Kidney (tissue), 14 donors: ENCODE measurements around the gene RER1. TPM values are rescaled to one million over a fixed set of nuclear protein-coding genes. Genes with fewer than 3 reads are reported as not detected.

Source experiments
- DNase-seq, 5 donors: peaks; one replicate each; pipeline ENCODE4 v3.0.0-alpha.2; 2013 to 2020
- FAIRE-seq: peaks from 2 replicates; lab custom pipeline; 2012; peaks lifted over from hg19 to GRCh38; lab: Jason Lieb, UNC
- H3K27ac ChIP-seq, 2 donors: one replicate each; pipeline ENCODE4 v1.7.0; 2013; ENCODE audit warnings: low read depth in 2 of 2, low read length in 2 of 2, inconsistent platforms in 1 of 2
- H3K27me3 ChIP-seq: one replicate; pipeline ENCODE4 v1.7.1; 2013; ENCODE audit warnings: low read length, inconsistent platforms; ENCODE audit not compliant: control insufficient read depth, insufficient read depth
- H3K36me3 ChIP-seq, 3 donors: one replicate each; pipeline versions ENCODE4 v1.7.0 to v1.7.1; 2013; ENCODE audit warnings: low read length in 3 of 3, control low read depth in 1 of 3, inconsistent platforms in 1 of 3; ENCODE audit not compliant: insufficient read depth in 3 of 3, control insufficient read depth in 2 of 3
- H3K4me1 ChIP-seq, 3 donors: one replicate each; pipeline versions ENCODE4 v1.7.0 to v1.7.1; 2013; ENCODE audit warnings: low read length in 3 of 3, inconsistent platforms in 1 of 3, low read depth in 1 of 3; ENCODE audit not compliant: control insufficient read depth in 2 of 3, insufficient read depth in 2 of 3
- H3K4me3 ChIP-seq, 3 donors: one replicate each; pipeline versions ENCODE4 v1.7.0 to v1.8.1; 2013; ENCODE audit warnings: low read length in 3 of 3, control low read depth in 1 of 3, inconsistent platforms in 1 of 3
- H3K9ac ChIP-seq, 3 donors: one replicate each; pipeline versions ENCODE4 v1.7.0 to v1.7.1; 2013; ENCODE audit warnings: low read length in 3 of 3, control low read depth in 1 of 3, inconsistent platforms in 1 of 3
- H3K9me3 ChIP-seq, 3 donors: one replicate each; pipeline versions ENCODE4 v1.7.0 to v1.7.1; 2013; ENCODE audit warnings: low read length in 3 of 3, control low read depth in 1 of 3, inconsistent platforms in 1 of 3; ENCODE audit not compliant: control insufficient read depth in 2 of 3, insufficient read depth in 1 of 3
- intact Hi-C: fragments of 100-400 bp; cut with DNase I; formaldehyde crosslinking; loops from one replicate; pipeline ENCODE4 v1.11.1; 2022
- polyA plus RNA-seq: library from polyadenylated mRNA; stranded (reverse); fragments of 350-450 nt; fragmentation: Illumina TruSeq; extraction: RNeasy Lipid Tissue Mini Kit (QIAGEN cat#74804); gene quantifications from one replicate; pipeline ENCODE4 v1.2.3, GENCODE V29; 2014; ENCODE audit warnings: low read depth, low replicate concordance; ENCODE audit not compliant: insufficient read depth
- total RNA-seq: library from RNA; stranded (reverse); fragmentation: NEBNext Ultra II Directional; extraction: Animal tissue kit (Norgen Biotek cat#: 25700); gene quantifications from one replicate; pipeline ENCODE4 v1.2.1, GENCODE V29; 2021
- TF ChIP-seq, protein P1 (sequence below): IDR thresholded peaks from 3 replicates; pipeline ENCODE4 v1.5.1; 2012; ENCODE audit warnings: mild to moderate bottlenecking, moderate library complexity, borderline replicate concordance; ENCODE audit not compliant: insufficient read depth; ENCODE audit errors: extremely low read depth
- donor health status: control.
- donor health status: control.
- donor health status: control.
- donor health status: control.
- donor health status: control.
- donor health status: DM: yes; HTN: yes; CAD: no.
- donor health status: Normal renal cell carcinoma (clear cell type).

Gene RER1
- total and polyA plus RNA-seq, 2 donors from 2014 or later: 158 to 162 TPM

DNA sequence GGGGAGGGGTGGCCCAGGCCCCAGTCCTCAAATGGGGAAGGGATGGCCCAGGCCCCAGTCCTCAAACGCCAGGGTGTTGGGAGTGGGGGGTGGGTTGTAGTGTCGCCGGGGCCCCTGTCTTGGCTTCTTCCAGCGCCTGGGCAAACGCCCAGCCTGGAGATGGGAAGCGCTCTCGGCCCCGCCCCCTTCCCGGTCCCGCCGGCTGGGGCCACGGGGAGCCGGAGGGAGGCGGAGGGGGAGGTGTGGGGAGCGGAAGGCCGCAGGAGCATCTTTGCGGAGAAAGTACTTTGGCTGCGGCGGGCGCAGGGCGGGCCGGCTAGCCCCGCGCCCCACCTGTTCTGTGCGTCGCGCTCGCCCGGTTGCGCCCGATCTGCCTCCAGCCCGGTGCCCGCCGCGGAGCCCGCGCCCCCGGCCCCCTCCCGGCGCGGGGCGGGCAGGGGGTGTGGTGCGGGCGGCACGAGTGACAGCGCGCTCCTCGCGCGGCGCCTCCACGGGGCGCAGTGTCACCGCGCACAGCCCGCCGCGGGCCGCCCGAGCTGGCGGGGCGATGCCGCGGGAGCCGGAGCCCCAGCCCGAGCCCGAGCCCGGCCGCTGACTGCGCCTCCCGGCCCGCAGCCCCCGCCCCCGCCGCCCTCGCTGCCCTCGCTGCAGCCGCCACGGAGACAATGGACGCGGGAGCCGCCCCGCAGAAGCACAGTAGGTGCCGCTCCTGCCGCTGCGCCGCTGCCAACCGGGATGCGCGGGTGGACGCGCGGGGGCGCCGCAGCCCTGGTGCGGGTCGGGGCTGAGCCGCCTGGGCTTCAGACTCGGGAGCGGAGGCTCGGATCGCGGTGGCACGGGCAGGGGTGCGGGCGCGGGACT lies 51.9 kb downstream of the RER1 start:
- intact Hi-C loops: no loop called here
- H3K9me3 ChIP-seq: no peaks in the 10 kb centered on the region
- TF ChIP-seq, protein P1, sequence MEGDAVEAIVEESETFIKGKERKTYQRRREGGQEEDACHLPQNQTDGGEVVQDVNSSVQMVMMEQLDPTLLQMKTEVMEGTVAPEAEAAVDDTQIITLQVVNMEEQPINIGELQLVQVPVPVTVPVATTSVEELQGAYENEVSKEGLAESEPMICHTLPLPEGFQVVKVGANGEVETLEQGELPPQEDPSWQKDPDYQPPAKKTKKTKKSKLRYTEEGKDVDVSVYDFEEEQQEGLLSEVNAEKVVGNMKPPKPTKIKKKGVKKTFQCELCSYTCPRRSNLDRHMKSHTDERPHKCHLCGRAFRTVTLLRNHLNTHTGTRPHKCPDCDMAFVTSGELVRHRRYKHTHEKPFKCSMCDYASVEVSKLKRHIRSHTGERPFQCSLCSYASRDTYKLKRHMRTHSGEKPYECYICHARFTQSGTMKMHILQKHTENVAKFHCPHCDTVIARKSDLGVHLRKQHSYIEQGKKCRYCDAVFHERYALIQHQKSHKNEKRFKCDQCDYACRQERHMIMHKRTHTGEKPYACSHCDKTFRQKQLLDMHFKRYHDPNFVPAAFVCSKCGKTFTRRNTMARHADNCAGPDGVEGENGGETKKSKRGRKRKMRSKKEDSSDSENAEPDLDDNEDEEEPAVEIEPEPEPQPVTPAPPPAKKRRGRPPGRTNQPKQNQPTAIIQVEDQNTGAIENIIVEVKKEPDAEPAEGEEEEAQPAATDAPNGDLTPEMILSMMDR: no peak
- FAIRE-seq: no peak
- H3K9ac ChIP-seq: no peak overlapping the region
- H3K27ac ChIP-seq: no peak overlapping the region
- H3K36me3 ChIP-seq: no peaks in the 10 kb centered on the region
- H3K4me1 ChIP-seq: no peaks in the 10 kb centered on the region
- DNase-seq: peak in 2 of 5 donors; percentile 31 to 40
- H3K27me3 ChIP-seq: peaks cover 11% of the 10 kb centered on the region
- no peak overlapping the region for H3K4me3 ChIP-seq

- Histone ChIP-seq H3K4me3 (no peak overlapping the region), H3K27me3 (peaks cover 11% of the 10 kb centered on the region), H3K9ac (no peak overlapping the region), H3K9me3 (no peaks in the 10 kb centered on the region), H3K27ac (no peak overlapping the region), H3K36me3 (no peaks in the 10 kb centered on the region), H3K4me1 (no peaks in the 10 kb centered on the region)
- TF ChIP-seq, protein P1: no peak
- intact Hi-C loops: no loop called here
- DNase-seq (no peak), FAIRE-seq (no peak)
Observed at GRCh38 chr1:2444138-2444591, 52.5 kb downstream of the RER1 start.

DNA sequence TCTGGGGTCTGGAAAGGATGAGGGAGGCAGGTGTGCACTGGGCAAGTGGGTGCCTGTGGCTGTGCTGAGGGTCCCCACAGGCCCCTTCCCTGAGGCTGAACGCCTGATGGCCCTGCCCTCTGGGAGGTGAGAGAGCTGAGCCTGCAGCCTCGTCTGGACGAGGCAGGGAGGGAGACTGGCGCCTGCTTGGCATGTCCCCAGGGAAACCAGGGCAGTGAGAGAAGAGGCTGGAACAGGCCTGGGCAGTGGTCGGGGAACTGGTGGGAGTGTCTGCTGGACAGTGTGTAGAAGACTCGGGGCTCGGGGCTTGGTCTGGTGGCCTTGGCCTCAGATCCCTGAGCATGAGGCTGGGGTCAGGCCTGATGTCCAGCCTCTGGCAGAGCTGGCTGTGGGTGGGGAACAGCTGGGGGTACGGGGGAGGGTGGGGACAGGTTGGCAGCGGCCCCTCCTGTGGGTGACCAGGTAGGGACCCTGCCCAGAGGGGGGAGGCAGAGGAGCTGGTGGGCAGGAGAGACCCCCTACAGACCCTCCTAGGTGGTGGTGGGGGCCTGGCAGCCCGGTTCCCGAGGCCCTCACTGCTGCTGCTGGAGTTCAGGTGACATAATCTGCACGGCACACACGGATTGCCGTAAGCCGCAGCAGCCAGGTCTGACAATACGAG lies 53.7 kb downstream of the RER1 start:
- H3K9me3 ChIP-seq: no peaks in the 10 kb centered on the region
- peaks cover 11% of the 10 kb centered on the region for H3K27me3 ChIP-seq
- no peak for DNase-seq
- TF ChIP-seq, protein P1: no peak
- no peak overlapping the region for H3K4me3 ChIP-seq
- H3K4me1 ChIP-seq: no peaks in the 10 kb centered on the region
- no peaks in the 10 kb centered on the region for H3K36me3 ChIP-seq
- intact Hi-C loops: no loop called here
- H3K27ac ChIP-seq: no peak overlapping the region
- no peak for FAIRE-seq
- no peak overlapping the region for H3K9ac ChIP-seq
